WERI-Rb-1 (cell line): ENCODE data around the gene MROH7.

Experiments
- DNase-seq: peaks from one replicate; pipeline ENCODE4 v3.0.0-alpha.2; 2020
- H3K27ac ChIP-seq: fragments of 250-450 bp; sonication (Bioruptor Pico); 2 replicates; pipeline ENCODE4 v1.5.1; 2020; ENCODE audit warnings: mild to moderate bottlenecking, moderate library complexity
- H3K27me3 ChIP-seq: fragments of 250-450 bp; sonication (Bioruptor Pico); 2 replicates; pipeline ENCODE4 v1.5.1; 2021; ENCODE audit warnings: mild to moderate bottlenecking, low read depth, moderate library complexity; ENCODE audit not compliant: insufficient read depth, severe bottlenecking
- H3K36me3 ChIP-seq: fragments of 250-450 bp; sonication (Bioruptor Pico); 2 replicates; pipeline ENCODE4 v1.5.1; 2020; ENCODE audit warnings: mild to moderate bottlenecking, moderate library complexity
- H3K4me3 ChIP-seq: 2 replicates; pipeline ENCODE4 v1.5.1; 2011; ENCODE audit warnings: low read depth, mild to moderate bottlenecking, control low read depth, low read length
- H3K9me3 ChIP-seq: fragments of 250-450 bp; sonication (Bioruptor Pico); 2 replicates; pipeline ENCODE4 v1.5.1; 2021; ENCODE audit warnings: mild to moderate bottlenecking, moderate library complexity; ENCODE audit not compliant: severe bottlenecking
- TF ChIP-seq, protein P1 (sequence below): IDR thresholded peaks from 2 replicates; pipeline ENCODE4 v1.5.1; 2011; ENCODE audit warnings: low read depth, mild to moderate bottlenecking, control low read depth, inconsistent platforms, low read length

Gene MROH7

GRCh38 chr1:54640863-54641836 is at the start of gene MROH7:
Gene MROH7, plus strand, starts transcription at chr1:54641786. Its CDS starts 11,141 bp downstream, at chr1:54652927.
- H3K36me3 ChIP-seq = no peaks in the 10 kb centered on the region
- H3K4me3 ChIP-seq = no peak within 1 kb of the TSS
- TF ChIP-seq, protein P1, sequence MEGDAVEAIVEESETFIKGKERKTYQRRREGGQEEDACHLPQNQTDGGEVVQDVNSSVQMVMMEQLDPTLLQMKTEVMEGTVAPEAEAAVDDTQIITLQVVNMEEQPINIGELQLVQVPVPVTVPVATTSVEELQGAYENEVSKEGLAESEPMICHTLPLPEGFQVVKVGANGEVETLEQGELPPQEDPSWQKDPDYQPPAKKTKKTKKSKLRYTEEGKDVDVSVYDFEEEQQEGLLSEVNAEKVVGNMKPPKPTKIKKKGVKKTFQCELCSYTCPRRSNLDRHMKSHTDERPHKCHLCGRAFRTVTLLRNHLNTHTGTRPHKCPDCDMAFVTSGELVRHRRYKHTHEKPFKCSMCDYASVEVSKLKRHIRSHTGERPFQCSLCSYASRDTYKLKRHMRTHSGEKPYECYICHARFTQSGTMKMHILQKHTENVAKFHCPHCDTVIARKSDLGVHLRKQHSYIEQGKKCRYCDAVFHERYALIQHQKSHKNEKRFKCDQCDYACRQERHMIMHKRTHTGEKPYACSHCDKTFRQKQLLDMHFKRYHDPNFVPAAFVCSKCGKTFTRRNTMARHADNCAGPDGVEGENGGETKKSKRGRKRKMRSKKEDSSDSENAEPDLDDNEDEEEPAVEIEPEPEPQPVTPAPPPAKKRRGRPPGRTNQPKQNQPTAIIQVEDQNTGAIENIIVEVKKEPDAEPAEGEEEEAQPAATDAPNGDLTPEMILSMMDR = no peak
- no peak for DNase-seq
- H3K27ac ChIP-seq = no peak within 1 kb of the TSS
- peaks cover 9% of the 10 kb centered on the region for H3K9me3 ChIP-seq
- H3K27me3 ChIP-seq = no peaks in the 10 kb centered on the region

DNA sequence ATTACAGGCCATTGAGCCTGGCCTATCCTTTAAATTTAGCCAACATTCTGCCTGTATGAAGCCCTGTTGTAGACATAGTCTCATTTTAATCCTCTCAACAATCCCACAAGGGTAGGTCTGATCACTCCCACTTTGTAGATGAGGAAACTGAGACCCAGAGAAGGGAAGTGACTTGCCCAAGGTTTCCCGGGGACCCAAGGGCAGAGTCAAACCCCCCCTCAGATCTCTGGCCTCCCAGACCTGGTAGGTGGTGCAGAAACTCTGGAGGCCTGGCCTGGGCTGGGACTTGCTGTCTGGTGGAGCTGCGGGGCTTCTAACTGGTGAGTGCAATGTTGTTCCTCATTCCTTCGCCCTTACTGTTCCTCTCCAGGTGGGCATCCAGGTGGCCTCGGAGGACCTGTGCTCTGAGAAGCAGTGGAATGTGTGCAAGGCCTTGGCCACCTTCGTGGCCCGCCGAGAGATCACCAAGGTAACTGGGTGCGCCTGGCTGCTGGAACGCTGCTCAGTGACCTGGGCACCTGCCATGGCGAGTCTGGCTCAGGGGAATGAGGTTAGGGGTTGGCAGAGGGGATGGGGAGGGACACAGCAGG is 47.9 kb upstream of the MROH7 start:
- no peak overlapping the region for H3K4me3 ChIP-seq
- TF ChIP-seq, protein P1 = no peak
- no peaks in the 10 kb centered on the region for H3K27me3 ChIP-seq
- H3K27ac ChIP-seq = no peak overlapping the region
- H3K36me3 ChIP-seq = peaks cover 22% of the 10 kb centered on the region
- DNase-seq = no peak
- H3K9me3 ChIP-seq = no peaks in the 10 kb centered on the region

DNA sequence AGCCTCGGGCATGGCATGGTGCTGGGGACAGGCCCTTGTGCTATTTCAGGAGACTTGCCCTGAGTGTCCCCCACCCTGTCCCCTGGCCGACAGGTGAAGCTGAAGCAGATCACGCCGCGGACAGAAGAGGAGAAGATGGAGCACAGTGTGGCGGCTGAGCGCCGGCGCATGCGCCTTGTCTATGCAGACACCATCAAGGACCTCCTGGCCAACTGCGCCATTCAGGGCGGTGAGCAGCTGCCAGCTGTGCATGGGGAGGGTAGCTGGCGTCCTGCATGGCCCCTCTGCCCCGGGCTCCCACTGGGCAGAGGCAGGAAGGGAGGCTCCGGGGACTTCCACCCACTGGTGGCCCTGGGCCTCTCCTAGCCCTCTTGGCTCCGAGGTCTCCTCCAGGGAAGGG is 47.1 kb upstream of the MROH7 start:
- H3K36me3 ChIP-seq = peaks cover 22% of the 10 kb centered on the region
- TF ChIP-seq, protein P1 = no peak
- no peak for DNase-seq

GRCh38 chr1:54595956-54596498 is 45.6 kb upstream of the MROH7 start:
- H3K27ac ChIP-seq = no peak overlapping the region
- peaks cover 22% of the 10 kb centered on the region for H3K36me3 ChIP-seq
- H3K27me3 ChIP-seq = no peaks in the 10 kb centered on the region
- no peak overlapping the region for H3K4me3 ChIP-seq
- no peak for DNase-seq
- no peaks in the 10 kb centered on the region for H3K9me3 ChIP-seq
- TF ChIP-seq, protein P1 = no peak

More for the DNA sequence above, 47.1 kb upstream of the MROH7 start:
- no peak overlapping the region for H3K27ac ChIP-seq
- H3K4me3 ChIP-seq = no peak overlapping the region
- no peaks in the 10 kb centered on the region for H3K27me3 ChIP-seq
- H3K9me3 ChIP-seq = no peaks in the 10 kb centered on the region

GRCh38 chr1:54596756-54597155 is 44.8 kb upstream of the MROH7 start:
- no peaks in the 10 kb centered on the region for H3K9me3 ChIP-seq
- H3K4me3 ChIP-seq = no peak overlapping the region
- no peak overlapping the region for H3K27ac ChIP-seq
- TF ChIP-seq, protein P1 = no peak
- peaks cover 22% of the 10 kb centered on the region for H3K36me3 ChIP-seq
- no peaks in the 10 kb centered on the region for H3K27me3 ChIP-seq
- no peak for DNase-seq
